ENCODE measurements around the gene PTPN11.
"Not testable (repeated sequence)": the region's sequence is repeated elsewhere in the genome, so short reads cannot be mapped to it uniquely, and the experiment has no call there.

Gene PTPN11

DNA sequence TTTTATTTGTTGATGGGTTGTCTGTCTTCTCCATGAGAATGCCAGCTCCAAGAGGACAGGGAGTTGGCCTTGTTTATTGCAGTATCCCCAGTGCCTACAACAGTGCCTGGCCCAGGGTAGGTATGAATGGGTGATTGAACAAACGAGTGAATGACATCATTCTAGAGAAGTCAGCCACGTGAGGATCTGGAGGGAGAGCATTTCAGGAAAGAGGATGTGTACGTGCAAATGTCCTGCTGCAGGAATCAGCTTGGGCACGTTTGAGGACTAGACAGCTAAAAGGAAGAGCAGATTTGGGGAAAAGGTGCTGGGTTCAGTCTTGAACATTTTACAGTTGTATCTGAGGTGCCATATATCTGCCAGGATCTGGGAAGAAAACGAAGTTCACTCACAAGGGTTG, 97.1 kb downstream of the PTPN11 start:
- TF ChIP-seq, protein P1, sequence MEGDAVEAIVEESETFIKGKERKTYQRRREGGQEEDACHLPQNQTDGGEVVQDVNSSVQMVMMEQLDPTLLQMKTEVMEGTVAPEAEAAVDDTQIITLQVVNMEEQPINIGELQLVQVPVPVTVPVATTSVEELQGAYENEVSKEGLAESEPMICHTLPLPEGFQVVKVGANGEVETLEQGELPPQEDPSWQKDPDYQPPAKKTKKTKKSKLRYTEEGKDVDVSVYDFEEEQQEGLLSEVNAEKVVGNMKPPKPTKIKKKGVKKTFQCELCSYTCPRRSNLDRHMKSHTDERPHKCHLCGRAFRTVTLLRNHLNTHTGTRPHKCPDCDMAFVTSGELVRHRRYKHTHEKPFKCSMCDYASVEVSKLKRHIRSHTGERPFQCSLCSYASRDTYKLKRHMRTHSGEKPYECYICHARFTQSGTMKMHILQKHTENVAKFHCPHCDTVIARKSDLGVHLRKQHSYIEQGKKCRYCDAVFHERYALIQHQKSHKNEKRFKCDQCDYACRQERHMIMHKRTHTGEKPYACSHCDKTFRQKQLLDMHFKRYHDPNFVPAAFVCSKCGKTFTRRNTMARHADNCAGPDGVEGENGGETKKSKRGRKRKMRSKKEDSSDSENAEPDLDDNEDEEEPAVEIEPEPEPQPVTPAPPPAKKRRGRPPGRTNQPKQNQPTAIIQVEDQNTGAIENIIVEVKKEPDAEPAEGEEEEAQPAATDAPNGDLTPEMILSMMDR (conservative IDR thresholded peaks at IDR 0.05; ENCODE audit: low read depth, low read length) = no peak
- no peak for DNase-seq (ENCODE audit: low read depth)
- no peak overlapping the region for H3K4me3 ChIP-seq (ENCODE audit: low read length)

DNA sequence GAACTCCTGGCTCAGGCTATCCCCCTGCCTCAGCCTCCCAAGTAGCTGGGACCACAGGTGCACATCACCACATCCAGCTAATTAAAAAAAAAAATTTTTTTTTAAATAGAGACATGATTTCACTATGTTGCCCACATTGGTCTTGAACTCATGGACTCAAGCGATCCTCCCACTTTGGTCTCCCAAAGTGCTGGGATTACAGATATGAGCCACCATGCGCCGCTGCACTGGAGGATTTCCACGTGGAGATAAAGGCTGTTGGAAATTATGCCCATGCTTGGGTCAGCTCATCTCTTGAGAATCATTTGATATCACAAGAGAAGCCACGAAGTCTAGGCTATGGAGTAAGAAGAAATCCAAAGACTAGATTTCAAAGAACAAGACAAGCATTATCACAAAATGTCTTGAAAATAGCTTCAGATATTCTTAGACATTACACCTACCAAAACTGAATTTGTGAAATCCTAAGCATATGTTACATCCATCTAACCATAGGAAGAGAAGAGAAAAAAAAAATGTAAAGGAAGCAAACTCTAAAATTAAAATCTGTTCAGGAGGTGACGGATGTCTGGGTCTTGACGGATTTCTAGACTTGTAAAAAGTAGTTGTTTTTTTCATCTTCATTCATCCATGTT, 99.1 kb downstream of the PTPN11 start:
- H3K4me3 ChIP-seq (ENCODE audit: low read length) = no peak overlapping the region
- TF ChIP-seq, protein P1 (conservative IDR thresholded peaks at IDR 0.05; ENCODE audit: low read depth, low read length) = no peak
- no peak for DNase-seq (ENCODE audit: low read depth)

DNA sequence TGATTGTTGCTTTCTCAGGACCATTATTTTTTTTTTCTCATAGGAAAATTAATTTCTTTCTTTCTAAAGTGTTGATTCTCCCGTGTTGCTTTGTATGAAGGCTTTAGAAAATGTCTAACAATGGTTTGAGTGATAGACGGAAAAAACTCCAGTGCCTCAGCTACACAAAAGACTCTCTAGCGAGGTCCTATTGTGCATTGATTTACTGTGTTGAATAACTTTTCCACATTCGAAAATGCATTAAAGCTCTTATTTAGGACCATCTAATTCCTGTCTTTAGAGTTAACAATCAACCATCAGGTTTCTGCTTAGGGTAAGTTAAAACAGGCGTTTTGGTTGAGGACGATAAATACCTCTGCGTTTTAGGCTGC, 99.6 kb downstream of the PTPN11 start:
- no peak overlapping the region for H3K4me3 ChIP-seq (ENCODE audit: low read length)
- no peak for DNase-seq (ENCODE audit: low read depth)
- TF ChIP-seq, protein P1 (conservative IDR thresholded peaks at IDR 0.05; ENCODE audit: low read depth, low read length) = no peak

DNA sequence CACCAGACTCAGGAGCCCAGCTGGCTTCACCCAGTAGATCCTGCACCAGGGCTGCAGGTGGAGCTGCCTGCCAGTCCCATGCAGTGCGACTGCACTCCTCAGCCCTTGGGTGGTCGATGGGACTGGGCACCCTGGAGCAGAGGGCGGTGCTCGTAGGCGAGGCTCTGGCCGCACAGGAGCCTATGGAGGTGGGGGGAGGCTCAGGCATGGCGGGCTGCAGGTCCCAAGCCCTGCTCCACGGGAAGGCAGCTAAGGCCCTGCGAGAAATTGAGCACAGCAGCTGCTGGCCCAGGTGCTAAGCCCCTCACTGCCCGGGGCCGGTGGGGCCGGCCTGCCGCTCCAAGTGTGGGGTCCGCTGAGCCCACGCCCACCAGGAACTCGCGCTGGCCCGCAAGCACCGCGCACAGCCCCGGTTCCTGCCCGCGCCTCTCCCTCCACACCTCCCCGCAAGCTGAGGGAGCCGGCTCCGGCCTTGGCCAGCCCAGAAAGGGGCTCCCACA, 101.1 kb downstream of the PTPN11 start:
- not testable (repeated sequence) for H3K4me3 ChIP-seq (ENCODE audit: low read length); DNase-seq (ENCODE audit: low read depth)

DNA sequence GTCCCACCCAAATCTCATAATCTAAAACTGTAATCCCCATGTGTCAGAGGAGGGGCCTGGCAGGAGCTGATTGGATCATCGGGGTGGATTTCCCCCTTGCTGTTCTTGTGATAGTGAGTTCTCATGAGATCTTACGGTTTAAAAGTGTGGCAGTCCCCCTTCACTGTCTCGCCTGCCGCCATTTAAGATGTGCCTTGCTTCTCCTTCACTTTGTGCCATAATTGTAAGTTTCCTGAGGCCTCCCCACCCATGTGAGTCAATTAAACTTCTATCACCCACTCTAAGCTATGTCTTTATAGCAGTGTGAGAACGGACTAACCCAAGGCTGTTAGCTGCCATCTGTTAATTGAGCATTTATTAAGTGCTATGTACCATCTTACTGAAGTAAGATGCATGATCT, 105.1 kb downstream of the PTPN11 start:
- TF ChIP-seq, protein P1 (conservative IDR thresholded peaks at IDR 0.05; ENCODE audit: low read depth, low read length) = no peak
- no peak overlapping the region for H3K4me3 ChIP-seq (ENCODE audit: low read length)
- DNase-seq (ENCODE audit: low read depth) = no peak

DNA sequence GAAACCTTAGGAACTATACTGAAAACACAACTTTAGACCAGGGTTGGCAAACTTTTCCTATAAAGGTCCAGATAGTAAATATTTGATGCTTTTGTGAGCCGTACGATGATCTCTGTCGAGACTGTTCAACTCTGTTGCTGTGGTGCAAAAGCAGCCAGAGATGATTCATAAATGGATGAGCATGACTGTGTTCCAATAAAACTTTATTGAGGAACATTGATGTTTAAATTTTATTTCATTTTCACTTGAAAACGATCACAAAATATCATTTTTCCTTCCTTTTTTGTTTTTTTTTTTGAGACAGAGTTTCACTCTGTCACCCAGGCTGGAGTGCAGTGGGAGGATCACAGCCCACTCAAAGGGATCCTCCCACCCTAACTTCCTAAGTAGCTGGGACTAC, 105.5 kb downstream of the PTPN11 start:
- no peak for DNase-seq (ENCODE audit: low read depth)
- TF ChIP-seq, protein P1 (conservative IDR thresholded peaks at IDR 0.05; ENCODE audit: low read depth, low read length) = no peak
- H3K4me3 ChIP-seq (ENCODE audit: low read length) = no peak overlapping the region

DNA sequence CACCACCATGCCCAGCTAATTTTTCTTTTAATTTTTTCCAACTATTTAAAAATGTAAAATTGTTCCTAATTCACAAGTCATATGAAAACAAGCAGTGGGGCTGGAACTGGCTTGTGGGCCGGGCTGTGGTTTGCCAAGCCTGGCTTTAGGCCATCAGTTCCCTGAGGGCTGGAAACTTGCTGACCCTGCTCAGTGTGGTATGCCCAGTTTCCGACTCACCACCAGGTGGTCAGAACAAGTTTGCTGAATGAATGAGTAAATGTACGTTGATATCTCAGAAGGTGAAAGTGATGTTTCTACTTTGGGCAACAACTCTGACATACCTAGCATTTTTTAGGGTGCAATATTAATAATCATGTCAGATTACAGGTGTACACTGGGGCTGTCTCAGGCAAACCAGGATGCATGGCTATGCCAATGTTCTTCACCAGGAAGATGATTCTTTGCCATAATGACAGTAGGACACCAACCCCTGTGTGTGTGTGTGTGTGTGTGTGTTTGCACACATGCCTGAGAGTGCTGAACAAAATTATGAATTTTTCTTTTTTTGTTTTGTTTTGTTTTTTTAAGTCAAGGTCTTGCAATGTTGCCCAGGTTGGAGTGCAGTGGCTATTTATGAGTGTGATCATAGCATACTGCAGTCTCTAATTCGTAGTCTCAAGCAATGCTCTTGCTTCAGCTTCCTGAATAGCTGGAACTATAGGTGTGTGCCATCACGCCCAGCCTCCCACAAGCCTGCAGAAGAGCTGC, 106.1 kb downstream of the PTPN11 start:
- H3K4me3 ChIP-seq (ENCODE audit: low read length) = no peak overlapping the region
- DNase-seq (ENCODE audit: low read depth) = no peak
- TF ChIP-seq, protein P1 (conservative IDR thresholded peaks at IDR 0.05; ENCODE audit: low read depth, low read length) = peak; percentile 43
